GM21528 (cell line): Measurements from ENCODE around the gene BACH2.

Experiments used
- ATAC-seq: cut with Tn5 transposase; IDR thresholded peaks from one replicate; pipeline ENCODE4 v1.9.1; 2021; ENCODE audit warnings: mild to moderate bottlenecking, moderate library complexity; ENCODE audit not compliant: unreplicated experiment, low FRiP score

BACH2 gene

GRCh38 chr6:90107771-90108282 is 188.8 kb downstream of the BACH2 start:
- ATAC-seq: peak; percentile 91

- no peak for ATAC-seq
Observed at GRCh38 chr6:90107371-90107770, 189.3 kb downstream of the BACH2 start.

GRCh38 chr6:90106449-90106848 is 190.2 kb downstream of the BACH2 start:
- no peak for ATAC-seq

GRCh38 chr6:90105506-90106170 is 191.0 kb downstream of the BACH2 start:
- no peak for ATAC-seq

GRCh38 chr6:90103056-90103800 is 193.4 kb downstream of the BACH2 start:
- peak; percentile 81 for ATAC-seq

GRCh38 chr6:90101403-90101802 is 195.2 kb downstream of the BACH2 start:
- no peak for ATAC-seq

GRCh38 chr6:90100059-90100665 is 196.5 kb downstream of the BACH2 start:
- no peak for ATAC-seq

GRCh38 chr6:90098627-90099026 is 198.0 kb downstream of the BACH2 start:
- ATAC-seq: no peak

- ATAC-seq: no peak
Observed at GRCh38 chr6:90098001-90098531, 198.6 kb downstream of the BACH2 start.

GRCh38 chr6:90097356-90097755 is 199.3 kb downstream of the BACH2 start:
- no peak for ATAC-seq

- ATAC-seq: no peak
Observed at GRCh38 chr6:90096818-90097217, 199.8 kb downstream of the BACH2 start.

- no peak for ATAC-seq
Observed at GRCh38 chr6:90095788-90096187, 200.9 kb downstream of the BACH2 start.

GRCh38 chr6:90095145-90095544 is 201.5 kb downstream of the BACH2 start:
- no peak for ATAC-seq

GRCh38 chr6:90093558-90094073 is 203.0 kb downstream of the BACH2 start:
- ATAC-seq: no peak

GRCh38 chr6:90090866-90091265 is 205.8 kb downstream of the BACH2 start:
- no peak for ATAC-seq

- ATAC-seq: no peak
Observed at GRCh38 chr6:90088009-90088408, 208.6 kb downstream of the BACH2 start.

GRCh38 chr6:90087106-90087833 is 209.4 kb downstream of the BACH2 start:
- no peak for ATAC-seq

- ATAC-seq: no peak
Observed at GRCh38 chr6:90086517-90086916, 210.1 kb downstream of the BACH2 start.

GRCh38 chr6:90083891-90084290 is 212.8 kb downstream of the BACH2 start:
- peak; percentile 49 for ATAC-seq

GRCh38 chr6:90082847-90083246 is 213.8 kb downstream of the BACH2 start:
- ATAC-seq: no peak
